Kidney (tissue), 14 donors: ENCODE data around the gene XPO5. TPM values are rescaled to one million over a fixed set of nuclear protein-coding genes. Genes with fewer than 3 reads are reported as not detected.

Experiments
- DNase-seq, 5 donors: peaks; one replicate each; pipeline ENCODE4 v3.0.0-alpha.2; 2013 to 2020
- FAIRE-seq: peaks from 2 replicates; lab custom pipeline; 2012; peaks lifted over from hg19 to GRCh38; lab: Jason Lieb, UNC
- H3K27ac ChIP-seq, 2 donors: one replicate each; pipeline ENCODE4 v1.7.0; 2013; ENCODE audit warnings: low read depth in 2 of 2, low read length in 2 of 2, inconsistent platforms in 1 of 2
- H3K27me3 ChIP-seq: one replicate; pipeline ENCODE4 v1.7.1; 2013; ENCODE audit warnings: low read length, inconsistent platforms; ENCODE audit not compliant: control insufficient read depth, insufficient read depth
- H3K36me3 ChIP-seq, 3 donors: one replicate each; pipeline versions ENCODE4 v1.7.0 to v1.7.1; 2013; ENCODE audit warnings: low read length in 3 of 3, control low read depth in 1 of 3, inconsistent platforms in 1 of 3; ENCODE audit not compliant: insufficient read depth in 3 of 3, control insufficient read depth in 2 of 3
- H3K4me1 ChIP-seq, 3 donors: one replicate each; pipeline versions ENCODE4 v1.7.0 to v1.7.1; 2013; ENCODE audit warnings: low read length in 3 of 3, inconsistent platforms in 1 of 3, low read depth in 1 of 3; ENCODE audit not compliant: control insufficient read depth in 2 of 3, insufficient read depth in 2 of 3
- H3K4me3 ChIP-seq, 3 donors: one replicate each; pipeline versions ENCODE4 v1.7.0 to v1.8.1; 2013; ENCODE audit warnings: low read length in 3 of 3, control low read depth in 1 of 3, inconsistent platforms in 1 of 3
- H3K9ac ChIP-seq, 3 donors: one replicate each; pipeline versions ENCODE4 v1.7.0 to v1.7.1; 2013; ENCODE audit warnings: low read length in 3 of 3, control low read depth in 1 of 3, inconsistent platforms in 1 of 3
- H3K9me3 ChIP-seq, 3 donors: one replicate each; pipeline versions ENCODE4 v1.7.0 to v1.7.1; 2013; ENCODE audit warnings: low read length in 3 of 3, control low read depth in 1 of 3, inconsistent platforms in 1 of 3; ENCODE audit not compliant: control insufficient read depth in 2 of 3, insufficient read depth in 1 of 3
- CTCF ChIP-seq: IDR thresholded peaks from 3 replicates; pipeline ENCODE4 v1.5.1; 2012; ENCODE audit warnings: mild to moderate bottlenecking, moderate library complexity, borderline replicate concordance; ENCODE audit not compliant: insufficient read depth; ENCODE audit errors: extremely low read depth
- intact Hi-C: fragments of 100-400 bp; cut with DNase I; formaldehyde crosslinking; loops from one replicate; pipeline ENCODE4 v1.11.1; 2022
- polyA plus RNA-seq: library from polyadenylated mRNA; stranded (reverse); fragments of 350-450 nt; fragmentation: Illumina TruSeq; extraction: RNeasy Lipid Tissue Mini Kit (QIAGEN cat#74804); gene quantifications from one replicate; pipeline ENCODE4 v1.2.3, GENCODE V29; 2014; ENCODE audit warnings: low read depth, low replicate concordance; ENCODE audit not compliant: insufficient read depth
- total RNA-seq: library from RNA; stranded (reverse); fragmentation: NEBNext Ultra II Directional; extraction: Animal tissue kit (Norgen Biotek cat#: 25700); gene quantifications from one replicate; pipeline ENCODE4 v1.2.1, GENCODE V29; 2021
- donor health status: control.
- donor health status: control.
- donor health status: control.
- donor health status: control.
- donor health status: control.
- donor health status: DM: yes; HTN: yes; CAD: no.
- donor health status: Normal renal cell carcinoma (clear cell type).

XPO5 gene
- total and polyA plus RNA-seq, 2 donors from 2014 or later = 7.5 to 34.3 TPM

- intact Hi-C loops = no loop called here
- Histone ChIP-seq H3K9ac (no peak overlapping the region), H3K36me3 (peaks cover 16 to 72% (median 70%) of the 10 kb centered on the region in 3 donors), H3K4me3 (no peak overlapping the region), H3K27me3 (no peaks in the 10 kb centered on the region), H3K4me1 (peaks cover under 1 to 1% (median under 1%) of the 10 kb centered on the region in 3 donors), H3K27ac (no peak overlapping the region), H3K9me3 (no peaks in the 10 kb centered on the region)
- no peak for FAIRE-seq
- no peak for TF ChIP-seq CTCF
- no peak for DNase-seq
These were observed 52.6 kb downstream of the XPO5 start for GRCh38 chr6:43523284-43523683.

- Histone ChIP-seq H3K27ac (no peak overlapping the region), H3K4me1 (peaks cover 6% of the 10 kb centered on the region in 3 donors), H3K9ac (no peak overlapping the region), H3K4me3 (no peak overlapping the region), H3K27me3 (no peaks in the 10 kb centered on the region), H3K36me3 (peaks cover 13 to 67% (median 65%) of the 10 kb centered on the region in 3 donors), H3K9me3 (no peaks in the 10 kb centered on the region)
- no peak for TF ChIP-seq CTCF
- intact Hi-C loops = no loop called here
- FAIRE-seq = no peak
- no peak for DNase-seq
These were observed 53.1 kb downstream of the XPO5 start for GRCh38 chr6:43522547-43523261.

- Histone ChIP-seq H3K36me3 (peaks cover 11 to 62% (median 58%) of the 10 kb centered on the region in 3 donors), H3K4me1 (peaks cover 6% of the 10 kb centered on the region in 3 donors), H3K27me3 (no peaks in the 10 kb centered on the region), H3K9ac (no peak overlapping the region), H3K9me3 (no peaks in the 10 kb centered on the region), H3K4me3 (no peak overlapping the region), H3K27ac (no peak overlapping the region)
- intact Hi-C loops = no loop called here
- FAIRE-seq = no peak
- no peak for TF ChIP-seq CTCF
- DNase-seq = no peak
These were observed 54.0 kb downstream of the XPO5 start for GRCh38 chr6:43521836-43522235.
